GM23248 (cell line): ENCODE data around the gene ENTPD8. TPM values are rescaled to one million over a fixed set of nuclear protein-coding genes. Genes with fewer than 3 reads are reported as not detected.

Experiments
- DNase-seq: peaks from one replicate; pipeline ENCODE4 v3.0.0-alpha.2; 2015
- H2AFZ ChIP-seq: fragments of 200-600 bp; sonication (generic); 2 replicates; pipeline ENCODE4 v1.6.1; 2016; ENCODE audit warnings: antibody characterized with exemption
- H3F3A ChIP-seq: fragments of 200-600 bp; sonication (generic); 2 replicates; pipeline ENCODE4 v1.6.1; 2016; ENCODE audit warnings: mild to moderate bottlenecking, antibody characterized with exemption, mixed run types; ENCODE audit not compliant: insufficient read depth
- H3K27ac ChIP-seq: fragments of 200-600 bp; sonication (generic); 2 replicates; pipeline ENCODE4 v1.5.1; 2016; ENCODE audit warnings: mild to moderate bottlenecking
- H3K27me3 ChIP-seq: fragments of 200-600 bp; sonication (generic); replicated peaks from 2 replicates; pipeline ENCODE4 v1.6.1; 2016; ENCODE audit warnings: mild to moderate bottlenecking; ENCODE audit not compliant: insufficient read depth
- H3K36me3 ChIP-seq: fragments of 200-600 bp; sonication (generic); 2 replicates; pipeline ENCODE4 v1.6.1; 2016; ENCODE audit warnings: low read depth, mild to moderate bottlenecking
- H3K4me1 ChIP-seq: fragments of 200-600 bp; sonication (generic); 2 replicates; pipeline ENCODE4 v1.6.1; 2016; ENCODE audit warnings: mild to moderate bottlenecking; ENCODE audit not compliant: insufficient read depth
- H3K4me2 ChIP-seq: fragments of 200-600 bp; sonication (generic); one replicate; pipeline ENCODE4 v1.6.1; 2016; ENCODE audit warnings: mild to moderate bottlenecking; ENCODE audit not compliant: unreplicated experiment
- H3K4me3 ChIP-seq: fragments of 200-600 bp; sonication (generic); 2 replicates; pipeline ENCODE4 v1.5.1; 2016; ENCODE audit warnings: mild to moderate bottlenecking
- H3K79me2 ChIP-seq: fragments of 200-600 bp; sonication (generic); 2 replicates; pipeline ENCODE4 v1.6.1; 2016; ENCODE audit warnings: mild to moderate bottlenecking; ENCODE audit not compliant: insufficient read depth
- H3K9ac ChIP-seq: fragments of 200-600 bp; sonication (generic); 2 replicates; pipeline ENCODE4 v1.6.1; 2016; ENCODE audit warnings: mild to moderate bottlenecking
- H3K9me2 ChIP-seq: fragments of 200-600 bp; sonication (generic); 2 replicates; pipeline ENCODE4 v1.6.1; 2016; ENCODE audit warnings: mixed run types, mild to moderate bottlenecking, moderate library complexity; ENCODE audit not compliant: insufficient read depth
- H3K9me3 ChIP-seq: fragments of 200-600 bp; sonication (generic); one replicate; pipeline ENCODE4 v1.6.1; 2017; ENCODE audit warnings: low read depth
- H4K20me1 ChIP-seq: fragments of 200-600 bp; sonication (generic); 2 replicates; pipeline ENCODE4 v1.6.0; 2016; ENCODE audit not compliant: insufficient read depth
- EZH2 ChIP-seq: fragments of 200-600 bp; sonication (generic); IDR thresholded peaks from 2 replicates; pipeline ENCODE4 v1.6.1; 2018; ENCODE audit warnings: antibody characterized with exemption, mild to moderate bottlenecking; ENCODE audit not compliant: insufficient read depth, poor library complexity, severe bottlenecking
- EZH2phosphoT487 ChIP-seq: fragments of 200-600 bp; sonication (generic); IDR thresholded peaks from 2 replicates; pipeline ENCODE4 v1.6.1; 2018; ENCODE audit warnings: antibody characterized with exemption, moderate library complexity, mild to moderate bottlenecking, low read depth; ENCODE audit not compliant: insufficient read depth
- WGBS, 2 experiments: methylation state at CpG; one replicate each; pipeline ENCODE4 v1.1.6; 2015 to 2017; ENCODE audit warnings: low lambda C conversion rate in 2 of 2, low coverage in 1 of 2; ENCODE audit errors: missing lambda C conversion rate in 2 of 2; 5-methylcytosine and 5-hydroxymethylcytosine counted together
- in situ Hi-C: fragments of 300-500 bp; cut with MboI; formaldehyde crosslinking; loops from 2 replicates; pipeline ENCODE4 v1.15.0; 2020
- polyA plus RNA-seq: library from polyadenylated mRNA; unstranded; fragments of >200 nt; fragmentation: Nextera tagmentation; extraction: Ambion mirVana; gene quantifications from 2 replicates; pipeline ENCODE4 v1.2.1, GENCODE V29; 2016
- total RNA-seq: library from RNA; depleted of rRNA; stranded (reverse); fragments of >200 nt; shearing (Covaris generic); gene quantifications from 2 replicates; pipeline ENCODE4 v1.2.3, GENCODE V29; 2014

Gene ENTPD8
- total and polyA plus RNA-seq, 2 experiments from 2014 or later: not detected

- Histone ChIP-seq H3K4me2 (no peak overlapping the region), H3K36me3 (no peaks in the 10 kb centered on the region), H4K20me1 (no peaks in the 10 kb centered on the region), H3K9ac (no peak overlapping the region), H3K9me2 (no peaks in the 10 kb centered on the region), H3K9me3 (no peaks in the 10 kb centered on the region), H3K4me3 (no peak overlapping the region), H3K4me1 (no peaks in the 10 kb centered on the region), H3K27me3 (no peaks in the 10 kb centered on the region), H3K27ac (no peak overlapping the region), H2AFZ (no peak overlapping the region), H3F3A (no peaks in the 10 kb centered on the region), H3K79me2 (no peaks in the 10 kb centered on the region)
- no peak for DNase-seq
- TF ChIP-seq EZH2 (no peak), EZH2phosphoT487 (no peak)
- in situ Hi-C loops: no loop called here
- 68 to 74% methylated on average over 23 to 27 of the region's 27 CpGs for WGBS, 2 experiments
These were observed 10.3 kb downstream of the ENTPD8 start for GRCh38 chr9:137430723-137431415.

- in situ Hi-C loops: no loop called here
- no peak overlapping the region for H3K9ac ChIP-seq
- TF ChIP-seq EZH2 (no peak), EZH2phosphoT487 (no peak)
- H3K36me3 ChIP-seq: no peaks in the 10 kb centered on the region
- no peak overlapping the region for H3K4me3 ChIP-seq
- no peaks in the 10 kb centered on the region for H3K4me1 ChIP-seq
- no peaks in the 10 kb centered on the region for H3K27me3 ChIP-seq
- H3K79me2 ChIP-seq: no peaks in the 10 kb centered on the region
- H3K9me2 ChIP-seq: no peaks in the 10 kb centered on the region
- WGBS, 2 experiments: 40 to 48% methylated on average over 20 to 34 of the region's 34 CpGs
- H3K9me3 ChIP-seq: no peaks in the 10 kb centered on the region
- DNase-seq: no peak
- H2AFZ ChIP-seq: no peak overlapping the region
- no peaks in the 10 kb centered on the region for H4K20me1 ChIP-seq
- no peak overlapping the region for H3K4me2 ChIP-seq
- H3K27ac ChIP-seq: no peak overlapping the region
- peaks cover 6% of the 10 kb centered on the region for H3F3A ChIP-seq
These were observed 11.0 kb downstream of the ENTPD8 start for GRCh38 chr9:137429974-137430722.

- Histone ChIP-seq H3K27me3 (no peaks in the 10 kb centered on the region), H3K9me3 (no peaks in the 10 kb centered on the region), H3K27ac (no peak overlapping the region), H3K4me2 (no peak overlapping the region), H3K79me2 (no peaks in the 10 kb centered on the region), H3K9me2 (no peaks in the 10 kb centered on the region), H3K9ac (no peak overlapping the region), H3K36me3 (no peaks in the 10 kb centered on the region), H2AFZ (no peak overlapping the region), H3F3A (peaks cover 12% of the 10 kb centered on the region), H3K4me1 (no peaks in the 10 kb centered on the region), H4K20me1 (no peaks in the 10 kb centered on the region), H3K4me3 (no peak overlapping the region)
- no peak for DNase-seq
- in situ Hi-C loops: no loop called here
- no peak for TF ChIP-seq EZH2phosphoT487
- WGBS, 2 experiments: 49 to 59% methylated on average over 5 to 14 of the region's 14 CpGs
These were observed 11.6 kb downstream of the ENTPD8 start for GRCh38 chr9:137429546-137429890.

GRCh38 chr9:137428841-137429545 is 12.2 kb downstream of the ENTPD8 start:
- Histone ChIP-seq H3K79me2 (no peaks in the 10 kb centered on the region), H3K4me2 (no peak overlapping the region), H3K4me3 (no peak overlapping the region), H3K9me2 (no peaks in the 10 kb centered on the region), H4K20me1 (no peaks in the 10 kb centered on the region), H3K27me3 (no peaks in the 10 kb centered on the region), H3K9ac (no peak overlapping the region), H2AFZ (no peak overlapping the region), H3K4me1 (no peaks in the 10 kb centered on the region), H3K9me3 (no peaks in the 10 kb centered on the region), H3K36me3 (no peaks in the 10 kb centered on the region), H3F3A (peaks cover 17% of the 10 kb centered on the region), H3K27ac (no peak overlapping the region)
- 52 to 66% methylated on average over 20 of the region's 27 CpGs for WGBS, 2 experiments
- in situ Hi-C loops: no loop called here
- TF ChIP-seq EZH2 (no peak), EZH2phosphoT487 (no peak)
- DNase-seq: no peak
